Medulla oblongata (tissue), 1 donor: ENCODE measurements around the gene KRT4.
"Not testable (repeated sequence)": the region's sequence is repeated elsewhere in the genome, so short reads cannot be mapped to it uniquely, and the experiment has no call there.

ENCODE experiments used
- DNase-seq: peaks from one replicate; pipeline ENCODE4 v3.0.0-alpha.2; 2015; ENCODE audit errors: extremely low spot score

Gene KRT4

GRCh38 chr12:52774629-52775250, 39.2 kb downstream of the KRT4 start:
- DNase-seq, result no peak

GRCh38 chr12:52772772-52773171, 41.1 kb downstream of the KRT4 start:
- no peak for DNase-seq

- no peak for DNase-seq
Measured at GRCh38 chr12:52772188-52772587, 41.7 kb downstream of the KRT4 start.

- no peak for DNase-seq
Measured at GRCh38 chr12:52771505-52771904, 42.4 kb downstream of the KRT4 start.

- no peak for DNase-seq
Measured at GRCh38 chr12:52771088-52771487, 42.8 kb downstream of the KRT4 start.

GRCh38 chr12:52769946-52770345, 44.0 kb downstream of the KRT4 start:
- no peak for DNase-seq

GRCh38 chr12:52769354-52769753, 44.6 kb downstream of the KRT4 start:
- DNase-seq, result no peak

- DNase-seq, result no peak
Measured at GRCh38 chr12:52768479-52769200, 45.3 kb downstream of the KRT4 start.

GRCh38 chr12:52767427-52767826, 46.5 kb downstream of the KRT4 start:
- DNase-seq, result no peak

- DNase-seq, result no peak
Measured at GRCh38 chr12:52767020-52767379, 46.9 kb downstream of the KRT4 start.

GRCh38 chr12:52766351-52767019, 47.4 kb downstream of the KRT4 start:
- DNase-seq, result no peak

GRCh38 chr12:52765702-52766101, 48.2 kb downstream of the KRT4 start:
- DNase-seq, result no peak

GRCh38 chr12:52763991-52764390, 49.9 kb downstream of the KRT4 start:
- no peak for DNase-seq

- DNase-seq, result no peak
Measured at GRCh38 chr12:52763036-52763659, 50.8 kb downstream of the KRT4 start.

- no peak for DNase-seq
Measured at GRCh38 chr12:52761802-52762201, 52.1 kb downstream of the KRT4 start.

GRCh38 chr12:52761218-52761617, 52.7 kb downstream of the KRT4 start:
- not testable (repeated sequence) for DNase-seq

GRCh38 chr12:52760623-52761022, 53.3 kb downstream of the KRT4 start:
- DNase-seq, result no peak

GRCh38 chr12:52759695-52760094, 54.2 kb downstream of the KRT4 start:
- DNase-seq, result no peak

- DNase-seq, result no peak
Measured at GRCh38 chr12:52759218-52759617, 54.7 kb downstream of the KRT4 start.

GRCh38 chr12:52757449-52758176, 56.3 kb downstream of the KRT4 start:
- no peak for DNase-seq
